Body of pancreas (tissue), 4 donors: ENCODE results near the gene SYNE2. TPM values are rescaled to one million over a fixed set of nuclear protein-coding genes. Genes with fewer than 3 reads are reported as not detected.

ENCODE experiments used
- ATAC-seq: fragments of 150-250 bp; one replicate; pipeline ENCODE4 v1.9.1; 2016
- DNase-seq, 4 donors: peaks; one replicate each; pipeline ENCODE4 v3.0.0-alpha.2; 2019
- H3K27ac ChIP-seq, 4 donors: fragments of 200-600 bp; sonication (generic); 1 replicate in 3 of 4; 2 replicates in 1 of 4; pipeline versions ENCODE4 v1.5.1 to v1.6.1; 2016 to 2019; ENCODE audit warnings: mild to moderate bottlenecking in 1 of 4, mixed read lengths in 1 of 4, moderate library complexity in 1 of 4
- H3K27me3 ChIP-seq, 2 donors: fragments of 200-600 bp; sonication (generic); one replicate each; pipeline ENCODE4 v1.6.0; 2016; ENCODE audit warnings: mild to moderate bottlenecking in 1 of 2
- H3K36me3 ChIP-seq, 2 donors: fragments of 200-600 bp; sonication (generic); replicated peaks in 1 of 2; 2 replicates each; pipeline ENCODE4 v1.5.1; 2016; ENCODE audit warnings: low read depth in 2 of 2; ENCODE audit not compliant: insufficient read depth in 1 of 2
- H3K4me1 ChIP-seq: fragments of 200-600 bp; sonication (generic); one replicate; pipeline ENCODE4 v1.6.0; 2016
- H3K4me3 ChIP-seq, 2 donors: fragments of 200-600 bp; sonication (generic); 1 replicate in 1 of 2; 2 replicates in 1 of 2; pipeline ENCODE4 v1.5.1; 2016 to 2019
- H3K9me3 ChIP-seq, 3 donors: fragments of 200-600 bp; sonication (generic); 1 replicate in 2 of 3; 2 replicates in 1 of 3; pipeline ENCODE4 v1.5.1; 2016
- POLR2A ChIP-seq, 3 donors: fragments of 450-650 bp; IDR thresholded peaks; one replicate each; pipeline ENCODE4 v1.6.1; 2016; ENCODE audit warnings: antibody characterized with exemption in 3 of 3, mild to moderate bottlenecking in 2 of 3
- WGBS, 2 donors: methylation state at CpG; one replicate each; pipeline ENCODE4 v1.1.5; 2017; 5-methylcytosine and 5-hydroxymethylcytosine counted together
- intact Hi-C: fragments of 100-400 bp; cut with DNase I; formaldehyde crosslinking; loops from one replicate; pipeline ENCODE4 v1.15.1; 2023
- total RNA-seq, 2 donors: library from RNA; depleted of rRNA; stranded (reverse); fragments of >200 nt; gene quantifications; one replicate each; pipeline ENCODE4 v1.1.0, GENCODE V29; 2016
- TF ChIP-seq, protein P1 (sequence below), 7 experiments: fragments of 450-650 bp in 4 of 7; fragments of 200-600 bp in 3 of 7; sonication (generic) in 3 of 7; IDR thresholded peaks; one replicate each; pipeline ENCODE4 v1.5.1; 2016 to 2019; ENCODE audit warnings: antibody characterized with exemption in 7 of 7

The SYNE2 gene
- total RNA-seq, 2 donors from 2014 or later, result 163 to 240 TPM

DNA sequence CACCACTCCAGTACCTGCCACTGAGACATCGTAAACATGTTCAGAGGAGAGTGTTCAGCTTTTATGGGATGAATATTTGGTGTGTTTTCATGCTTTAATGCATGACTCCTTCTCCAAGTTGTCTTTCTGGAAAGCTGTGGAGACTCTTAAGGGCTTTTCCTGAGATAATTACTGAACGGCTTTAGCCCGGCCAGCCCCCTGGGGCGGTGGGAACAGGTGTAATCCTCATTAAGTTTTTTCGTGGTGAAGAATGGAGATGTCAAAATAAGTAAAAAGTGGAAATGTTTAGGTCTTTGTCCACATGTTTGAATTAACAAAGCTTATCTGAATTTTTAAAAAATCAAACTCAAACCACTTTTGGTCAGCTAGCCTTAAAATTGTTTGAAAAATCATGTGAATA, 1.5 kb downstream of the SYNE2 start:
- Histone ChIP-seq H3K27ac (peak overlapping the region; percentile 14 to 96 (median 92)), H3K9me3 (no peaks in the 10 kb centered on the region), H3K4me1 (peaks cover 30% of the 10 kb centered on the region), H3K4me3 (peak overlapping the region; percentile 72), H3K27me3 (no peaks in the 10 kb centered on the region), H3K36me3 (no peaks in the 10 kb centered on the region)
- intact Hi-C loops, result loop anchor here (10.0 kb wide), 1 partner anchor 50 kb away; no protein-coding TSS in a partner anchor
- no peak for ATAC-seq
- WGBS, 2 donors, result 11 to 20% methylated on average over 5 of the region's 5 CpGs
- TF ChIP-seq, protein P1, sequence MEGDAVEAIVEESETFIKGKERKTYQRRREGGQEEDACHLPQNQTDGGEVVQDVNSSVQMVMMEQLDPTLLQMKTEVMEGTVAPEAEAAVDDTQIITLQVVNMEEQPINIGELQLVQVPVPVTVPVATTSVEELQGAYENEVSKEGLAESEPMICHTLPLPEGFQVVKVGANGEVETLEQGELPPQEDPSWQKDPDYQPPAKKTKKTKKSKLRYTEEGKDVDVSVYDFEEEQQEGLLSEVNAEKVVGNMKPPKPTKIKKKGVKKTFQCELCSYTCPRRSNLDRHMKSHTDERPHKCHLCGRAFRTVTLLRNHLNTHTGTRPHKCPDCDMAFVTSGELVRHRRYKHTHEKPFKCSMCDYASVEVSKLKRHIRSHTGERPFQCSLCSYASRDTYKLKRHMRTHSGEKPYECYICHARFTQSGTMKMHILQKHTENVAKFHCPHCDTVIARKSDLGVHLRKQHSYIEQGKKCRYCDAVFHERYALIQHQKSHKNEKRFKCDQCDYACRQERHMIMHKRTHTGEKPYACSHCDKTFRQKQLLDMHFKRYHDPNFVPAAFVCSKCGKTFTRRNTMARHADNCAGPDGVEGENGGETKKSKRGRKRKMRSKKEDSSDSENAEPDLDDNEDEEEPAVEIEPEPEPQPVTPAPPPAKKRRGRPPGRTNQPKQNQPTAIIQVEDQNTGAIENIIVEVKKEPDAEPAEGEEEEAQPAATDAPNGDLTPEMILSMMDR (IDR thresholded peaks at IDR 0.05), result no peak
- no peak for TF ChIP-seq POLR2A (IDR thresholded peaks at IDR 0.05)
- no peak for DNase-seq

DNA sequence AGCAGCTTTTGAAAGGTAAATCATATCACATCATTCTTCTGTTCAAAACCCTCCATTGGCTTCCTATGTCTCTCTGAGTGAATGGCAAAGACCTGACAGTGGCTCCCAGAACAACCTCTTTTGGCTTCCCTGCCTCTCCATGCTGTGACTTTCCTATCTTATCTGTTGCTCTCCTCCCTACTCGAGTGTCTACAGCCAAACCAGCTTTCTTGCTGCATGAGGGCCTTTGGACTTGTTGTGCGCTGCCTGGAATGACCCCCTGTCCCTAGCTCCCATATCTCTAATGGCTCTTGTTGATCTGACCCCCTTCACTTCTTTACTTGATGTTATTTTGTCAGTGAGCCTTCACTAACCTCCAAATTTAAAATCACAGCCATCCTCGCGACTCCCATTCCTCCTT, 2.5 kb downstream of the SYNE2 start:
- Histone ChIP-seq H3K27ac (peak overlapping the region in 3 of 4 donors; percentile 48 to 96 (median 94)), H3K9me3 (no peaks in the 10 kb centered on the region), H3K4me3 (no peak overlapping the region), H3K36me3 (no peaks in the 10 kb centered on the region), H3K27me3 (no peaks in the 10 kb centered on the region), H3K4me1 (peaks cover 35% of the 10 kb centered on the region)
- TF ChIP-seq, protein P1 (IDR thresholded peaks at IDR 0.05), result no peak
- TF ChIP-seq POLR2A (IDR thresholded peaks at IDR 0.05), result no peak
- DNase-seq (no peak), ATAC-seq (no peak)
- intact Hi-C loops, result loop anchor here (10.0 kb wide), 1 partner anchor 50 kb away; no protein-coding TSS in a partner anchor
- WGBS, 2 donors, result 57 to 63% methylated on average over 4 of the region's 4 CpGs

DNA sequence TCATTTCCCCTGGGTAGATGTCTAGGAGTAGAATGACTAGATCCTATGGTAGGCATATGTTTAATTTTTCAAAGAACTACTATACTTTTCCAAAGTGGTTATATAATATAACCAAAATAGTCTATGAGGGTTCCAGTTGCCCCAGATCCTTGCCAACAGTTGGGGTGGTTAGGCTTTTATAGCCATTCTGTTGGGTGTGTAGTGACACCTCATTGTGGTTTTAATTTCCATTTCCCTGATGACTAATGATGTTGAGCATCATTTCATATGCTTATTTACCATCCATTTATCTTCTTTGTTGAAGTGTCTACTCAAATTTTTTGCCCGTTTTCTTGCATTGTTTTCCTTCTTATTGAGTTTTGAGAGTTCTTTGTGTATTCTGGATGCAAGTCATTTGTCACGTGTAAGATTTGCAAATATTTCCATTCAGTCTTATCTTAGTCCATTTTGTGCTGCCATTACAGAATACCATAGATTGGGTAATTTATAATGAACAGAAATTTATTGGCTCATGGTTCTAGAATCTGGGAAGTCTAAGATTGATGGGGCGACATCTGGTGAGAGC, 4.7 kb downstream of the SYNE2 start:
- no peak for TF ChIP-seq POLR2A (IDR thresholded peaks at IDR 0.05)
- TF ChIP-seq, protein P1 (IDR thresholded peaks at IDR 0.05), result no peak
- Histone ChIP-seq H3K4me1 (peaks cover 46% of the 10 kb centered on the region), H3K36me3 (no peaks in the 10 kb centered on the region), H3K4me3 (no peak overlapping the region), H3K9me3 (no peaks in the 10 kb centered on the region), H3K27ac (no peak overlapping the region), H3K27me3 (no peaks in the 10 kb centered on the region)
- WGBS, 2 donors, result 45 to 57% methylated on average over 3 of the region's 3 CpGs
- ATAC-seq, result no peak
- no peak for DNase-seq
- intact Hi-C loops, result loop anchor here (10.0 kb wide), 1 partner anchor 47 kb away; no protein-coding TSS in a partner anchor

DNA sequence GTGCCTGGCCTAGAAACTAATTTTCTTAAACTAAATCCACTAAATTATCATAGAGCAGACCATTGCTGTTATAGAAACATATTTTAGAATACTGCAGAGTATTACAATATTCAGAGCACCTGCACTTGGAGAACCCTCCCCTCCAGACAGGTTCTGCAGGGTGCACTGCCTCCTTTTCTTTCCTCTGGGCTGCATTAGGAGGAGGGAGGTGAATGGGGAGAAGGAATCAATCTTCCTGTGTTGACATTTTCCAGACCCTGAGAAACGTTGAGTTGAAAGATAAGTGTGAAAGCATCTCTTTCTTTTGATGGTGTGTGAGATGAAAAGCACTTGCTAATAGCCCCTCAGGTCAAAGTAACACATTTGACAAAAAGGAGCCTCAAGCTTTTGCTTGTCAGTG, 7.3 kb downstream of the SYNE2 start:
- WGBS, 2 donors, result 0 to 4% methylated on average over 1 of the region's 1 CpG
- intact Hi-C loops, result no loop called here
- Histone ChIP-seq H3K27me3 (no peaks in the 10 kb centered on the region), H3K36me3 (no peaks in the 10 kb centered on the region), H3K4me3 (no peak overlapping the region), H3K9me3 (no peaks in the 10 kb centered on the region), H3K27ac (no peak overlapping the region), H3K4me1 (peaks cover 59% of the 10 kb centered on the region)
- ATAC-seq, result no peak
- TF ChIP-seq POLR2A (IDR thresholded peaks at IDR 0.05), result no peak
- TF ChIP-seq, protein P1 (IDR thresholded peaks at IDR 0.05), result no peak
- DNase-seq, result no peak

DNA sequence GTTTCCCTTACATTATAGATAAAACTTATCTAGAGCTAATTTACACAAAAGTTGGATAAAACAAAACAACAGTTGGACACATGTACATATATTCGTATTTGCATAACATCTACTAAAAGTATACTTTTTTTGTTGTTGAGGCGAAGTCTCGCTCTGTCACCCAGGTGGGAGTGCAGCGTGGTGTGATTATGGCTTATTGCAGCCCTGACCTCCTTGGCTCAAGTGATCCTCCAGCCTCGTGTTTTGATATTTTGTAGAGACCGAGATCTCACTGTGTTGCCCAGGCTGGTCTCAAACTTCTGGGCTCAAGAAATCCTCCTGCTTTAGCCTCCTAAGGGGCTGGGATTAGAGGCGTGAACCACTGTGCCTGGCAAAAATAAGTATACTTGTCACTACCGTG, 9.4 kb downstream of the SYNE2 start:
- Histone ChIP-seq H3K4me1 (peaks cover 54% of the 10 kb centered on the region), H3K27ac (no peak overlapping the region), H3K4me3 (no peak overlapping the region), H3K27me3 (no peaks in the 10 kb centered on the region), H3K36me3 (no peaks in the 10 kb centered on the region), H3K9me3 (no peaks in the 10 kb centered on the region)
- TF ChIP-seq, protein P1 (IDR thresholded peaks at IDR 0.05), result no peak
- TF ChIP-seq POLR2A (IDR thresholded peaks at IDR 0.05), result no peak
- no peak for DNase-seq
- WGBS, 2 donors, result 42 to 55% methylated on average over 8 of the region's 8 CpGs
- intact Hi-C loops, result no loop called here
- no peak for ATAC-seq
